Measurements from ENCODE around the gene PCDHA9.

The PCDHA9 gene

DNA sequence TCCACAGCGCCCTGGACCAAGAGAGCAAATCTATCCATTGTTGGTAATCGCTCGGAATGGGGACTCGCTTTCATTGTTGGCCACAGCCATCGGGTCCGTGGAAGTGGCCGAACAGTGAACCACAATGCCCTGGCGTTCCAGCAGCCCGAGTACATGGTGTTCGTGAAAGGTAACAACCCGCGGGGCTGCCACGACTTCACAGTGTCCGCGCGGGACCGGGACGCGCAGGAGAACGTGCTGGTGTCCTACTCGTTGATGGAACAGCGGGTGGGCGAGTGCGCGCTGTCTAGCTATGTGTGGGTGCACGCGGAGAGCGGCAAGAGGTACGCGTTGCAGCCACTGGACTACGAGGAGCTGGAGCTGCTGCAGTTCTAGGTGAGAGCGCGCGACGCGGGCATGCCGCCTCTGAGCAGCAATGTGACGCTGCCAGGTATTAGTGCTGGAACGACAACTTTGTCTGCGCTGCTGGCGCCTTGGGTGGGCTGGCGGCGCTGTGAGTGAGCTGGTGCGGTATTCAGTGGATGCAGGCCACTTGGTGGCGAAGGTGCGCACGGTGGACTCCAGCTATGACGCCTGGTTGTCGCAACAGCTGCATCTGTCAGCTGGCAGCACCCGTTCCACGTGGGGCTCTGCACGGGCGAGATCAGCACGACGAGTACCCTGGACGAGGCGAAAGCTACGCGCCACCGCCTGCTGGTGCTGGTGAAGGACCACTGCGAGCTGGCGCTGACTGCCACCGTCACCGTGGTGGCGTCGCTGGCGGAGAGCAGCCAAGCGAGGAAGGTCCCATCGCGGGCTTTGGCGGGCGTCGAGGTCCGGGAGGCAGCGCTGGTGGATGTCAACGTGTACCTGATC is 14.5 kb downstream of the PCDHA9 start:
- Histone ChIP-seq H3K9me3 (ENCODE audit: low read length) (no peaks in the 10 kb centered on the region), H2AFZ (ENCODE audit: low read length) (no peak overlapping the region), H3K9ac (ENCODE audit: low read length) (no peak overlapping the region), H3K79me2 (ENCODE audit: insufficient read depth, low read length) (no peaks in the 10 kb centered on the region), H3F3A (ENCODE audit: insufficient read depth, low read length) (no peaks in the 10 kb centered on the region), H3K4me1 (ENCODE audit: insufficient read depth, low read length, severe bottlenecking) (no peaks in the 10 kb centered on the region), H3K36me3 (ENCODE audit: insufficient read depth, low read length) (no peaks in the 10 kb centered on the region), H3K4me2 (ENCODE audit: low read length) (no peak overlapping the region), H3K27me3 (ENCODE audit: insufficient read depth, low read length) (no peaks in the 10 kb centered on the region), H4K20me1 (ENCODE audit: insufficient read depth, low read length) (no peaks in the 10 kb centered on the region), H3K9me2 (ENCODE audit: low read depth, low read length) (no peaks in the 10 kb centered on the region; the same call in 1 of the 2 replicates), H3K27ac (ENCODE audit: low read depth, low read length, poor library complexity, severe bottlenecking) (no peak overlapping the region), H3K4me3 (ENCODE audit: low read depth, low read length, poor library complexity, severe bottlenecking) (no peak overlapping the region)
- no peak for TF ChIP-seq EZH2 (IDR thresholded peaks at IDR 0.05; ENCODE audit: borderline replicate concordance, low read length)
- TF ChIP-seq, protein P1, sequence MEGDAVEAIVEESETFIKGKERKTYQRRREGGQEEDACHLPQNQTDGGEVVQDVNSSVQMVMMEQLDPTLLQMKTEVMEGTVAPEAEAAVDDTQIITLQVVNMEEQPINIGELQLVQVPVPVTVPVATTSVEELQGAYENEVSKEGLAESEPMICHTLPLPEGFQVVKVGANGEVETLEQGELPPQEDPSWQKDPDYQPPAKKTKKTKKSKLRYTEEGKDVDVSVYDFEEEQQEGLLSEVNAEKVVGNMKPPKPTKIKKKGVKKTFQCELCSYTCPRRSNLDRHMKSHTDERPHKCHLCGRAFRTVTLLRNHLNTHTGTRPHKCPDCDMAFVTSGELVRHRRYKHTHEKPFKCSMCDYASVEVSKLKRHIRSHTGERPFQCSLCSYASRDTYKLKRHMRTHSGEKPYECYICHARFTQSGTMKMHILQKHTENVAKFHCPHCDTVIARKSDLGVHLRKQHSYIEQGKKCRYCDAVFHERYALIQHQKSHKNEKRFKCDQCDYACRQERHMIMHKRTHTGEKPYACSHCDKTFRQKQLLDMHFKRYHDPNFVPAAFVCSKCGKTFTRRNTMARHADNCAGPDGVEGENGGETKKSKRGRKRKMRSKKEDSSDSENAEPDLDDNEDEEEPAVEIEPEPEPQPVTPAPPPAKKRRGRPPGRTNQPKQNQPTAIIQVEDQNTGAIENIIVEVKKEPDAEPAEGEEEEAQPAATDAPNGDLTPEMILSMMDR (IDR thresholded peaks at IDR 0.05; ENCODE audit: low read length) = no peak

DNA sequence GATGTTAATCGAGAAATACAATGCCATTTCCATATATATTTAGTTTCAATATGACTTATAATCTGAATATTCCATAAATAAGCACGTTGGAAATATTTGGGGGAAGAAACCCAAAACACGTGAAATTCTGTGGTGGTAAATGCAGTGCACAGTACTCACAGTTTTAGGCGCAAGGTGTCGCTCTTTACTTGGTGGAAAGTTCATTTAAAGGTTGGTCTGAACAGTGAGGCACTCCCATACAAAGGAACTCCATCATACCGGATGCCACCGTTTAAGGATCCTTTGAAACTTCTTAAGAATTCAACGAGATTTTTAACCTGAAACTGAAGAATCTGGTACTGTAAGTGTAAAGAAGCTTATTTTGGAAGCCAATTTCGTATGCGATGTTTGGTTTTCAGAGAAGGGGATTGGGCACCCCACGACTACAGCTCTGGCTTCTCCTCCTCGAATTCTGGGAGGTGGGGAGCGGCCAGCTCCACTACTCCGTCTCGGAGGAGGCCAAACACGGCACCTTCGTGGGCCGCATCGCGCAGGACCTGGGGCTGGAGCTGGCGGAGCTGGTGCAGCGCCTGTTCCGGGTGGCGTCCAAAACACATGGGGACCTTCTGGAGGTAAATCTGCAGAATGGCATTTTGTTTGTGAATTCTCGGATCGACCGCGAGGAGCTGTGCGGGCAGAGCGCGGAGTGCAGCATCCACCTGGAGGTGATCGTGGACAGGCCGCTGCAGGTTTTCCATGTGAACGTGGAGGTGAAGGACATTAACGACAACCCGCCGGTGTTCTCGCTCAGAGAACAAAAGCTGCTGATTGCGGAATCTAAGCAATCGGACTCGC is 20.8 kb downstream of the PCDHA9 start, which contains the start of gene PCDHA11:
PCDHA11 (plus strand) TSS at position 237 of the 834 bp plus-strand sequence; CDS start at position 384, 147 bp downstream.
- Histone ChIP-seq H3K36me3 (ENCODE audit: insufficient read depth, low read length) (no peaks in the 10 kb centered on the region), H4K20me1 (ENCODE audit: insufficient read depth, low read length) (no peaks in the 10 kb centered on the region), H3K9me3 (ENCODE audit: low read length) (no peaks in the 10 kb centered on the region), H3K79me2 (ENCODE audit: insufficient read depth, low read length) (no peaks in the 10 kb centered on the region), H3F3A (ENCODE audit: insufficient read depth, low read length) (no peaks in the 10 kb centered on the region), H3K4me3 (ENCODE audit: low read depth, low read length, poor library complexity, severe bottlenecking) (no peak within 1 kb of the TSS), H3K9me2 (ENCODE audit: low read depth, low read length) (no peaks in the 10 kb centered on the region), H3K9ac (ENCODE audit: low read length) (no peak within 1 kb of the TSS), H3K27me3 (ENCODE audit: insufficient read depth, low read length) (no peaks in the 10 kb centered on the region), H3K27ac (ENCODE audit: low read depth, low read length, poor library complexity, severe bottlenecking) (no peak within 1 kb of the TSS), H2AFZ (ENCODE audit: low read length) (no peak within 1 kb of the TSS), H3K4me2 (ENCODE audit: low read length) (no peak within 1 kb of the TSS), H3K4me1 (ENCODE audit: insufficient read depth, low read length, severe bottlenecking) (no peaks in the 10 kb centered on the region)
- TF ChIP-seq, protein P1 (IDR thresholded peaks at IDR 0.05; ENCODE audit: low read length) = no peak

DNA sequence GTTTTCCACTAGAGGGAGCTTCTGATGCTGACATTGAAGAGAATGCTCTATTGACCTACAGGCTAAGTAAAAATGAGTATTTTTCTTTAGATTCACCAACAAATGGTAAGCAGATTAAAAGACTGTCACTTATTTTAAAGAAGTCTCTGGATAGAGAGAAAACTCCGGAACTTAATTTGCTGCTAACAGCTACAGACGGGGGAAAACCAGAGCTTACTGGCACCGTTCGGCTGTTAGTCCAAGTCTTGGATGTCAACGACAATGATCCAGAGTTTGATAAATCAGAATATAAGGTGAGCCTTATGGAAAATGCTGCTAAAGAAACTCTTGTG is 21.3 kb downstream of the PCDHA9 start:
- Histone ChIP-seq H3K4me1 (ENCODE audit: insufficient read depth, low read length, severe bottlenecking) (no peaks in the 10 kb centered on the region), H3K9ac (ENCODE audit: low read length) (no peak overlapping the region), H3F3A (ENCODE audit: insufficient read depth, low read length) (no peaks in the 10 kb centered on the region), H3K27ac (ENCODE audit: low read depth, low read length, poor library complexity, severe bottlenecking) (no peak overlapping the region), H3K36me3 (ENCODE audit: insufficient read depth, low read length) (no peaks in the 10 kb centered on the region), H2AFZ (ENCODE audit: low read length) (no peak overlapping the region), H3K9me2 (ENCODE audit: low read depth, low read length) (no peaks in the 10 kb centered on the region), H3K4me3 (ENCODE audit: low read depth, low read length, poor library complexity, severe bottlenecking) (no peak overlapping the region), H3K79me2 (ENCODE audit: insufficient read depth, low read length) (no peaks in the 10 kb centered on the region), H3K4me2 (ENCODE audit: low read length) (no peak overlapping the region), H3K27me3 (ENCODE audit: insufficient read depth, low read length) (no peaks in the 10 kb centered on the region), H4K20me1 (ENCODE audit: insufficient read depth, low read length) (no peaks in the 10 kb centered on the region), H3K9me3 (ENCODE audit: low read length) (no peaks in the 10 kb centered on the region)
- TF ChIP-seq EZH2 (IDR thresholded peaks at IDR 0.05; ENCODE audit: borderline replicate concordance, low read length) = no peak
- TF ChIP-seq, protein P1 (IDR thresholded peaks at IDR 0.05; ENCODE audit: low read length) = peak; percentile 17; the same call in 1 of the 2 replicates

Measured in OCI-LY1 (cell line).